ENCODE measurements around the gene PRPSAP2. TPM values are rescaled to one million over a fixed set of nuclear protein-coding genes. Genes with fewer than 3 reads are reported as not detected.

Gene PRPSAP2
- total RNA-seq, 2 donors from 2014 or later = 19.5 to 23.2 TPM

GRCh38 chr17:18978655-18979054 lies 120.7 kb downstream of the PRPSAP2 start:
- no peak overlapping the region for H3K27ac ChIP-seq
- H3K36me3 ChIP-seq = peaks cover 31% of the 10 kb centered on the region
- no peaks in the 10 kb centered on the region for H3K27me3 ChIP-seq
- no peaks in the 10 kb centered on the region for H3K4me1 ChIP-seq
- no peak for DNase-seq (ENCODE audit: low spot score)
- no peak for TF ChIP-seq CTCF (IDR thresholded peaks at IDR 0.05)
- no peak overlapping the region for H3K4me3 ChIP-seq
- no peaks in the 10 kb centered on the region for H3K9me3 ChIP-seq

Other genes with a start within 250 kb of the PRPSAP2 start
- gene TBC1D28, start 213.7 kb upstream of the PRPSAP2 start, total RNA-seq = not detected
- 1 to 10 TPM; 4.7 to 8.5 TPM for gene FOXO3B, start 175.8 kb upstream of the PRPSAP2 start, total RNA-seq
- not detected for gene FBXW10, start 114.1 kb upstream of the PRPSAP2 start, total RNA-seq
- 10 to 100 TPM; 24.8 to 33.0 TPM for gene TVP23B, start 76.9 kb upstream of the PRPSAP2 start, total RNA-seq
- gene SLC5A10, start 94.0 kb downstream of the PRPSAP2 start, total RNA-seq = under 1 TPM in 1 of 2 donors, not detected in 1; 0.16 TPM
- 10 to 100 TPM; 14.0 to 50.9 TPM for gene FAM83G, start 146.6 kb downstream of the PRPSAP2 start, total RNA-seq
- 1 to 10 TPM; 2.5 to 5.6 TPM for gene GRAP, start 188.8 kb downstream of the PRPSAP2 start, total RNA-seq

Data from right atrium auricular region (tissue), 2 donors.